HepG2 (cell line): ENCODE data around the gene SMIM29. TPM values are rescaled to one million over a fixed set of nuclear protein-coding genes. Genes with fewer than 3 reads are reported as not detected.

ENCODE experiments used
- AGO1 ChIP-seq: fragments of 200-400 bp; formaldehyde crosslinking; IDR thresholded peaks from 2 replicates; pipeline ENCODE4 v1.6.1; 2017; ENCODE audit warnings: mild to moderate bottlenecking, low read depth, low read length, moderate library complexity; ENCODE audit not compliant: poor library complexity, severe bottlenecking
- ATM ChIP-seq: fragments of 450-650 bp; IDR thresholded peaks from 2 replicates; pipeline ENCODE4 v1.7.1; 2017; ENCODE audit warnings: mild to moderate bottlenecking, borderline replicate concordance
- ESRRA ChIP-seq: sonication (generic); formaldehyde crosslinking; IDR thresholded peaks from 2 replicates; pipeline ENCODE4 v1.5.1; 2020; ENCODE audit warnings: mild to moderate bottlenecking, low read depth, missing genetic modification reagents
- NR2F1 ChIP-seq, 2 experiments: fragments of 450-650 bp in 1 of 2; formaldehyde crosslinking in 1 of 2; IDR thresholded peaks; 2 replicates each; pipeline versions ENCODE4 v1.5.0 to v1.6.1; 2016 to 2020; ENCODE audit warnings: mild to moderate bottlenecking in 1 of 2, missing compliant biosample characterization in 1 of 2, missing genetic modification reagents in 1 of 2, moderate library complexity in 1 of 2
- SALL2 ChIP-seq: sonication (generic); formaldehyde crosslinking; IDR thresholded peaks from 2 replicates; pipeline ENCODE4 v1.8.1; 2023; ENCODE audit warnings: mild to moderate bottlenecking, missing genetic modification reagents, inconsistent platforms
- ZEB1 ChIP-seq: IDR thresholded peaks from 2 replicates; pipeline ENCODE4 v1.6.1; 2012; ENCODE audit warnings: mild to moderate bottlenecking, low read depth, inconsistent platforms; ENCODE audit not compliant: insufficient replicate concordance
- ZNF17 ChIP-seq: sonication (generic); formaldehyde crosslinking; IDR thresholded peaks from 2 replicates; pipeline ENCODE4 v1.5.0; 2020; ENCODE audit warnings: mild to moderate bottlenecking, missing genetic modification reagents
- ZNF784 ChIP-seq: sonication (generic); formaldehyde crosslinking; IDR thresholded peaks from 2 replicates; pipeline ENCODE4 v1.5.1; 2020; ENCODE audit warnings: missing genetic modification reagents, mild to moderate bottlenecking, borderline replicate concordance
- ZNF792 ChIP-seq: IDR thresholded peaks from 2 replicates; pipeline ENCODE4 v1.6.1; 2016
- ZNF850 ChIP-seq: sonication (generic); formaldehyde crosslinking; conservative IDR thresholded peaks from 2 replicates; pipeline ENCODE4 v1.9.0; 2021; ENCODE audit warnings: mild to moderate bottlenecking, missing genetic modification reagents
- polyA plus RNA-seq, 8 experiments: library from polyadenylated mRNA; depleted of rRNA in 3 of 8; stranded (reverse) in 7 of 8; unstranded in 1 of 8; fragments of >200 nt; fragmentation: Illumina TruSeq in 4 of 8; extraction: Trizol in 4 of 8; gene quantifications; 2 replicates each; pipeline versions ENCODE4 v1.2.1 to v1.2.3, GENCODE V29; 2011 to 2016; ENCODE audit warnings: low read depth in 4 of 8, missing spikeins in 1 of 8, mixed read lengths in 1 of 8; ENCODE audit not compliant: insufficient read depth in 1 of 8
- total RNA-seq, 5 experiments: library from RNA; depleted of rRNA; stranded (reverse); fragments of >200 nt; fragmentation: Illumina TruSeq; extraction: Trizol; gene quantifications; 2 replicates each; pipeline ENCODE4 v1.2.3, GENCODE V29; 2016; ENCODE audit warnings: low read depth in 1 of 5
- TF ChIP-seq, protein P1 (sequence below): sonication (generic); formaldehyde crosslinking; IDR thresholded peaks from 2 replicates; pipeline ENCODE4 v1.5.0; 2020; ENCODE audit warnings: mild to moderate bottlenecking, missing genetic modification reagents
- TF ChIP-seq, protein P2 (sequence below): IDR thresholded peaks from 2 replicates; pipeline ENCODE4 v1.6.1; 2016; ENCODE audit warnings: missing compliant biosample characterization, missing genetic modification reagents, borderline replicate concordance
- TF ChIP-seq, protein P3 (sequence below): sonication (generic); formaldehyde crosslinking; IDR thresholded peaks from 2 replicates; pipeline ENCODE4 v1.8.0; 2022; ENCODE audit warnings: mild to moderate bottlenecking, missing genetic modification reagents, borderline replicate concordance
- TF ChIP-seq, protein P4 (sequence below): sonication (generic); formaldehyde crosslinking; IDR thresholded peaks from 2 replicates; pipeline ENCODE4 v1.5.1; 2020; ENCODE audit warnings: mild to moderate bottlenecking, missing genetic modification reagents, moderate library complexity
- TF ChIP-seq, protein P5 (sequence below): IDR thresholded peaks from 2 replicates; pipeline ENCODE4 v1.6.1; 2018; ENCODE audit warnings: missing genetic modification reagents, mild to moderate bottlenecking, missing compliant biosample characterization

Gene SMIM29
- total and polyA plus RNA-seq, 2 of the 13 experiments (the other 11 are each of a cell fraction or from before 2014, with no cell fraction given): 8.8 to 15.3 TPM

DNA sequence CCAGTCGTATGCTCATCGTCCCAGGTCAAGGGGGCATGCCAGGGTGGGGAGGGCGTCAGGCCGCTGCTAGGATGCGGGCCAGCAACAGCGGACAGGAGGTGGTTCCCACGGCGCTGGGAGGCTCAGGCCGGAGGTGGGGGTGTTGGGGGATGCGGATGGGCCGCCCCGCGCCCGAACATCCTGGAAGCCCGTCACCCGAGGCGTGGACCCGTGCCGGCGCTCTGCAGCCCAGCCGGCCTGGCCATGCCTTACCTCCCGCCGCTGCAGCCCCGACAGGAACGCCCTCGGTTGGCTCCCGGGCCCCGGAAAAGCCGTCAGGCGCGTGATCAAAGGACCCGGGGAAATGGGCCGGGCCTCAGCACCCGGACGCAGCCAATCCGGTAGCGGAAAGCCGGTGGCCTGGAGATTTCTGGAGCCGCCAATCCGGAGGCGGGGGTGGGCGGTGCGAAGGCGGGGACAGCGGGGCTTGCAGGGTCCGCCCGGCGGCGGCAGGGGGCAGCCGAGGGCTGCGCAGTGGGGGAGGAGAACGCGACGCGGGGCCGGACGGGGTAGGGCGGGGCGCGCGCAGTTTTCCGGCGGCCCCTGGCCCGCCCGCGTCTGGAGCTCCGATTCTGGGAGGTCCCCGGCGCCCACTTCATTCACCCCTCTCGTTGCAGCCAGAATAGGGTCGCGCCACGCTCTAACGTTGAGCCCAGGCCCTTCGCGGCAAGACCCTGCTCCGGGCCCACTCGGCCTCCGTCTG lies at the start of gene SMIM29 (continued):
- TF ChIP-seq, protein P1, sequence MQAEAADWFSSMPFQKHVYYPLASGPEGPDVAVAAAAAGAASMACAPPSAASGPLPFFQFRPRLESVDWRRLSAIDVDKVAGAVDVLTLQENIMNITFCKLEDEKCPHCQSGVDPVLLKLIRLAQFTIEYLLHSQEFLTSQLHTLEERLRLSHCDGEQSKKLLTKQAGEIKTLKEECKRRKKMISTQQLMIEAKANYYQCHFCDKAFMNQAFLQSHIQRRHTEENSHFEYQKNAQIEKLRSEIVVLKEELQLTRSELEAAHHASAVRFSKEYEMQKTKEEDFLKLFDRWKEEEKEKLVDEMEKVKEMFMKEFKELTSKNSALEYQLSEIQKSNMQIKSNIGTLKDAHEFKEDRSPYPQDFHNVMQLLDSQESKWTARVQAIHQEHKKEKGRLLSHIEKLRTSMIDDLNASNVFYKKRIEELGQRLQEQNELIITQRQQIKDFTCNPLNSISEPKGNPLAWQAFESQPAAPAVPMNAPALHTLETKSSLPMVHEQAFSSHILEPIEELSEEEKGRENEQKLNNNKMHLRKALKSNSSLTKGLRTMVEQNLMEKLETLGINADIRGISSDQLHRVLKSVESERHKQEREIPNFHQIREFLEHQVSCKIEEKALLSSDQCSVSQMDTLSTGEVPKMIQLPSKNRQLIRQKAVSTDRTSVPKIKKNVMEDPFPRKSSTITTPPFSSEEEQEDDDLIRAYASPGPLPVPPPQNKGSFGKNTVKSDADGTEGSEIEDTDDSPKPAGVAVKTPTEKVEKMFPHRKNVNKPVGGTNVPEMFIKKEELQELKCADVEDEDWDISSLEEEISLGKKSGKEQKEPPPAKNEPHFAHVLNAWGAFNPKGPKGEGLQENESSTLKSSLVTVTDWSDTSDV (CRISPR knock-in tag): no peak
- TF ChIP-seq ZNF792: no peak; the same call in 1 of the 2 replicates
- TF ChIP-seq NR2F1 (CRISPR knock-in tag; IDR thresholded peaks at IDR 0.05): no peak
- TF ChIP-seq, protein P2, sequence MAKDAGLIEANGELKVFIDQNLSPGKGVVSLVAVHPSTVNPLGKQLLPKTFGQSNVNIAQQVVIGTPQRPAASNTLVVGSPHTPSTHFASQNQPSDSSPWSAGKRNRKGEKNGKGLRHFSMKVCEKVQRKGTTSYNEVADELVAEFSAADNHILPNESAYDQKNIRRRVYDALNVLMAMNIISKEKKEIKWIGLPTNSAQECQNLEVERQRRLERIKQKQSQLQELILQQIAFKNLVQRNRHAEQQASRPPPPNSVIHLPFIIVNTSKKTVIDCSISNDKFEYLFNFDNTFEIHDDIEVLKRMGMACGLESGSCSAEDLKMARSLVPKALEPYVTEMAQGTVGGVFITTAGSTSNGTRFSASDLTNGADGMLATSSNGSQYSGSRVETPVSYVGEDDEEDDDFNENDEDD (CRISPR knock-in tag): peak; percentile 78; the same call in 1 of the 2 replicates
- TF ChIP-seq, protein P3, sequence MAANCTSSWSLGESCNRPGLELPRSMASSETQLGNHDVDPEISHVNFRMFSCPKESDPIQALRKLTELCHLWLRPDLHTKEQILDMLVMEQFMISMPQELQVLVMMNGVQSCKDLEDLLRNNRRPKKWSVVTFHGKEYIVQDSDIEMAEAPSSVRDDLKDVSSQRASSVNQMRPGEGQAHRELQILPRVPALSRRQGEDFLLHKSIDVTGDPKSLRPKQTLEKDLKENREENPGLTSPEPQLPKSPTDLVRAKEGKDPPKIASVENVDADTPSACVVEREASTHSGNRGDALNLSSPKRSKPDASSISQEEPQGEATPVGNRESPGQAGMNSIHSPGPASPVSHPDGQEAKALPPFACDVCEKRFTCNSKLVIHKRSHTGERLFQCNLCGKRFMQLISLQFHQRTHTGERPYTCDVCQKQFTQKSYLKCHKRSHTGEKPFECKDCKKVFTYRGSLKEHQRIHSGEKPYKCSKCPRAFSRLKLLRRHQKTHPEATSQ: peak; percentile 86
- TF ChIP-seq, protein P4, sequence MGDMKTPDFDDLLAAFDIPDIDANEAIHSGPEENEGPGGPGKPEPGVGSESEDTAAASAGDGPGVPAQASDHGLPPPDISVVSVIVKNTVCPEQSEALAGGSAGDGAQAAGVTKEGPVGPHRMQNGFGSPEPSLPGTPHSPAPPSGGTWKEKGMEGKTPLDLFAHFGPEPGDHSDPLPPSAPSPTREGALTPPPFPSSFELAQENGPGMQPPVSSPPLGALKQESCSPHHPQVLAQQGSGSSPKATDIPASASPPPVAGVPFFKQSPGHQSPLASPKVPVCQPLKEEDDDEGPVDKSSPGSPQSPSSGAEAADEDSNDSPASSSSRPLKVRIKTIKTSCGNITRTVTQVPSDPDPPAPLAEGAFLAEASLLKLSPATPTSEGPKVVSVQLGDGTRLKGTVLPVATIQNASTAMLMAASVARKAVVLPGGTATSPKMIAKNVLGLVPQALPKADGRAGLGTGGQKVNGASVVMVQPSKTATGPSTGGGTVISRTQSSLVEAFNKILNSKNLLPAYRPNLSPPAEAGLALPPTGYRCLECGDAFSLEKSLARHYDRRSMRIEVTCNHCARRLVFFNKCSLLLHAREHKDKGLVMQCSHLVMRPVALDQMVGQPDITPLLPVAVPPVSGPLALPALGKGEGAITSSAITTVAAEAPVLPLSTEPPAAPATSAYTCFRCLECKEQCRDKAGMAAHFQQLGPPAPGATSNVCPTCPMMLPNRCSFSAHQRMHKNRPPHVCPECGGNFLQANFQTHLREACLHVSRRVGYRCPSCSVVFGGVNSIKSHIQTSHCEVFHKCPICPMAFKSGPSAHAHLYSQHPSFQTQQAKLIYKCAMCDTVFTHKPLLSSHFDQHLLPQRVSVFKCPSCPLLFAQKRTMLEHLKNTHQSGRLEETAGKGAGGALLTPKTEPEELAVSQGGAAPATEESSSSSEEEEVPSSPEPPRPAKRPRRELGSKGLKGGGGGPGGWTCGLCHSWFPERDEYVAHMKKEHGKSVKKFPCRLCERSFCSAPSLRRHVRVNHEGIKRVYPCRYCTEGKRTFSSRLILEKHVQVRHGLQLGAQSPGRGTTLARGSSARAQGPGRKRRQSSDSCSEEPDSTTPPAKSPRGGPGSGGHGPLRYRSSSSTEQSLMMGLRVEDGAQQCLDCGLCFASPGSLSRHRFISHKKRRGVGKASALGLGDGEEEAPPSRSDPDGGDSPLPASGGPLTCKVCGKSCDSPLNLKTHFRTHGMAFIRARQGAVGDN (CRISPR knock-in tag): peak; percentile 97
- TF ChIP-seq ZNF17 (CRISPR knock-in tag): no peak
- peak; percentile 66; the same call in 1 of the 2 replicates for TF ChIP-seq SALL2 (CRISPR knock-in tag)
- TF ChIP-seq ESRRA (CRISPR knock-in tag): peak; percentile 17; the same call in 1 of the 2 replicates
- TF ChIP-seq, protein P5, sequence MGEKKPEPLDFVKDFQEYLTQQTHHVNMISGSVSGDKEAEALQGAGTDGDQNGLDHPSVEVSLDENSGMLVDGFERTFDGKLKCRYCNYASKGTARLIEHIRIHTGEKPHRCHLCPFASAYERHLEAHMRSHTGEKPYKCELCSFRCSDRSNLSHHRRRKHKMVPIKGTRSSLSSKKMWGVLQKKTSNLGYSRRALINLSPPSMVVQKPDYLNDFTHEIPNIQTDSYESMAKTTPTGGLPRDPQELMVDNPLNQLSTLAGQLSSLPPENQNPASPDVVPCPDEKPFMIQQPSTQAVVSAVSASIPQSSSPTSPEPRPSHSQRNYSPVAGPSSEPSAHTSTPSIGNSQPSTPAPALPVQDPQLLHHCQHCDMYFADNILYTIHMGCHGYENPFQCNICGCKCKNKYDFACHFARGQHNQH: peak; percentile 86
- TF ChIP-seq ZNF784: peak; percentile 72; the same call in 1 of the 2 replicates
- no peak for TF ChIP-seq ZEB1
- peak; percentile 87; the same call in 1 of the 2 replicates for TF ChIP-seq ZNF850
- TF ChIP-seq ATM: no peak
- peak; percentile 88 for TF ChIP-seq AGO1
